Ishikawa (cell line): ENCODE measurements around the gene KIF17.

ENCODE experiments used
- CEBPB ChIP-seq: IDR thresholded peaks from 2 replicates; pipeline ENCODE4 v1.6.1; 2012
- CREB1 ChIP-seq: IDR thresholded peaks from 2 replicates; pipeline ENCODE4 v1.6.1; 2012; ENCODE audit warnings: low read depth
- EGR1 ChIP-seq: IDR thresholded peaks from 2 replicates; pipeline ENCODE4 v1.6.1; 2012
- EP300 ChIP-seq: IDR thresholded peaks from 2 replicates; pipeline ENCODE4 v1.6.1; 2012; ENCODE audit warnings: borderline replicate concordance
- FOXM1 ChIP-seq: IDR thresholded peaks from 2 replicates; pipeline ENCODE4 v1.6.1; 2012; ENCODE audit warnings: low read depth, borderline replicate concordance
- MAX ChIP-seq: IDR thresholded peaks from 2 replicates; pipeline ENCODE4 v1.6.1; 2012
- NFIC ChIP-seq: IDR thresholded peaks from 2 replicates; pipeline ENCODE4 v1.6.1; 2012
- REST ChIP-seq: IDR thresholded peaks from 2 replicates; pipeline ENCODE4 v1.6.1; 2012; ENCODE audit warnings: low read depth, mild to moderate bottlenecking
- TAF1 ChIP-seq: IDR thresholded peaks from 2 replicates; pipeline ENCODE4 v1.6.1; 2012; ENCODE audit warnings: low read depth, mild to moderate bottlenecking
- TCF12 ChIP-seq: IDR thresholded peaks from 2 replicates; pipeline ENCODE4 v1.6.1; 2012; ENCODE audit warnings: low read depth
- TEAD4 ChIP-seq: IDR thresholded peaks from 2 replicates; pipeline ENCODE4 v1.6.1; 2012
- USF1 ChIP-seq: IDR thresholded peaks from 2 replicates; pipeline ENCODE4 v1.6.1; 2012
- YY1 ChIP-seq: IDR thresholded peaks from 2 replicates; pipeline ENCODE4 v1.6.1; 2012; ENCODE audit warnings: low read depth
- ZBTB7A ChIP-seq: IDR thresholded peaks from 2 replicates; pipeline ENCODE4 v1.6.1; 2012; ENCODE audit warnings: low read depth

- no peak for TF ChIP-seq CEBPB
- TF ChIP-seq REST: no peak
- no peak for TF ChIP-seq NFIC
- no peak for TF ChIP-seq USF1
- no peak for TF ChIP-seq YY1
- no peak for TF ChIP-seq EP300
- TF ChIP-seq CREB1: no peak
- no peak for TF ChIP-seq TCF12
- TF ChIP-seq MAX: no peak
- TF ChIP-seq TAF1: no peak
- no peak for TF ChIP-seq EGR1
- no peak for TF ChIP-seq FOXM1
- no peak for TF ChIP-seq TEAD4
- no peak for TF ChIP-seq ZBTB7A
Observed at GRCh38 chr1:20701847-20702246, 16.0 kb downstream of the KIF17 start.
